HuH-7 (cell line): ENCODE measurements around the gene PICK1.
A peak's percentile ranks its signal among the peaks of the same experiment; 100 is the strongest.

Experiments
- DNase-seq: peaks from one replicate; pipeline ENCODE4 v3.0.0; 2011; ENCODE audit warnings: low spot score

PICK1 gene

GRCh38 chr22:38056969-38057891 lies at the start of gene PICK1:
Gene PICK1 (plus strand): TSS chr22:38057404. CDS start chr22:38057810, 406 bp downstream.
- peak; percentile 94 for DNase-seq

- no peak for DNase-seq
Observed at GRCh38 chr22:38009000-38009806, 48.0 kb upstream of the PICK1 start.

GRCh38 chr22:38012604-38013072 lies 44.6 kb upstream of the PICK1 start:
- no peak for DNase-seq

- DNase-seq: no peak
Observed at GRCh38 chr22:38014083-38014482, 43.1 kb upstream of the PICK1 start.

GRCh38 chr22:38016182-38017151 lies 40.7 kb upstream of the PICK1 start:
- no peak for DNase-seq

GRCh38 chr22:38017272-38017920 lies 39.8 kb upstream of the PICK1 start:
- no peak for DNase-seq

GRCh38 chr22:38017939-38018885 lies 39.0 kb upstream of the PICK1 start:
- DNase-seq: no peak

- no peak for DNase-seq
Observed at GRCh38 chr22:38018938-38019827, 38.0 kb upstream of the PICK1 start.

- DNase-seq: no peak
Observed at GRCh38 chr22:38021206-38021605, 36.0 kb upstream of the PICK1 start.

- DNase-seq: no peak
Observed at GRCh38 chr22:38023045-38023444, 34.2 kb upstream of the PICK1 start.

GRCh38 chr22:38025514-38025913 lies 31.7 kb upstream of the PICK1 start:
- no peak for DNase-seq

- no peak for DNase-seq
Observed at GRCh38 chr22:38026130-38027111, 30.8 kb upstream of the PICK1 start.

GRCh38 chr22:38027487-38027886 lies 29.7 kb upstream of the PICK1 start:
- DNase-seq: no peak

GRCh38 chr22:38028344-38029130 lies 28.7 kb upstream of the PICK1 start:
- DNase-seq: no peak

- no peak for DNase-seq
Observed at GRCh38 chr22:38029370-38029769, 27.8 kb upstream of the PICK1 start.

GRCh38 chr22:38029901-38030300 lies 27.3 kb upstream of the PICK1 start:
- no peak for DNase-seq
